HCT116 (cell line): ENCODE measurements around the gene JAK2. TPM values are rescaled to one million over a fixed set of nuclear protein-coding genes. Genes with fewer than 3 reads are reported as not detected.

Experiments used
- ATAC-seq: fragments of 200-7000 bp; cut with Tn5 transposase; 2 replicates; pipeline ENCODE4 v1.9.1; 2020; ENCODE audit warnings: mild to moderate bottlenecking, moderate library complexity
- BruUV-seq: library from RNA; stranded (reverse); fragments of 400-500 nt; replicated peaks from 2 replicates; lab custom pipeline; 2021; lab: Mats Ljungman, UMichigan
- CTCF ChIA-PET: fragments of 300-600 bp; sonication (Branson Sonifier 250); formaldehyde crosslinking; loops from one replicate; lab custom pipeline; 2021; ENCODE audit warnings: antibody characterized with exemption; lab: Charles Lee
- POLR2A ChIA-PET: fragments of 300-600, 350-600 bp; sonication (Branson Sonifier 250); formaldehyde crosslinking; loops from one replicate; lab custom pipeline; 2021; ENCODE audit warnings: antibody characterized with exemption; lab: Charles Lee
- RAD21 ChIA-PET, 2 experiments: fragments of 300-600 bp; sonication (Branson Sonifier 250); formaldehyde crosslinking; loops; one replicate each; lab custom pipeline; 2023; ENCODE audit warnings: low total read pairs in 2 of 2; ENCODE audit not compliant: uncharacterized antibody in 2 of 2, unreplicated experiment in 2 of 2, low non-redundant PET in 1 of 2; lab: Charles Lee
- DNase-seq: peaks from one replicate; pipeline ENCODE4 v3.0.0-alpha.2; 2010; ENCODE audit warnings: low read depth, low spot score
- H2AFZ ChIP-seq: fragments of 200-600 bp; shearing (Covaris generic), sonication (generic); 2 replicates; pipeline ENCODE4 v1.6.1; 2017; ENCODE audit warnings: low read depth, mixed run types, mixed read lengths, antibody characterized with exemption, low read length; ENCODE audit not compliant: poor library complexity, severe bottlenecking
- H3K27ac ChIP-seq: 2 replicates; pipeline ENCODE4 v1.5.1; 2012; ENCODE audit warnings: low read depth, low read length
- H3K27me3 ChIP-seq: fragments of 200-600 bp; sonication (generic); 2 replicates; pipeline ENCODE4 v1.6.1; 2016; ENCODE audit warnings: mixed run types, low read length, mixed read lengths; ENCODE audit not compliant: insufficient read depth
- H3K36me3 ChIP-seq, 2 experiments: fragments of 200-500 bp in 1 of 2; fragments of 200-600 bp in 1 of 2; sonication (Bioruptor generic) in 1 of 2; sonication (generic) in 1 of 2; 2 replicates each; pipeline versions ENCODE4 v1.5.1 to v1.6.1; 2014 to 2016; ENCODE audit warnings: low read length in 2 of 2, inconsistent platforms in 1 of 2, mixed read lengths in 1 of 2, mixed run types in 1 of 2; ENCODE audit not compliant: insufficient read depth in 2 of 2, control insufficient read depth in 1 of 2
- H3K4me1 ChIP-seq, 2 experiments: fragments of 200-600 bp in 1 of 2; sonication (generic) in 1 of 2; 2 replicates each; pipeline versions ENCODE4 v1.5.1 to v1.6.1; 2012 to 2017; ENCODE audit warnings: low read length in 2 of 2, inconsistent platforms in 1 of 2, mild to moderate bottlenecking in 1 of 2, mixed read lengths in 1 of 2, mixed run types in 1 of 2, moderate library complexity in 1 of 2; ENCODE audit not compliant: insufficient read depth in 2 of 2, control insufficient read depth in 1 of 2
- H3K4me2 ChIP-seq: fragments of 200-600 bp; sonication (generic); 2 replicates; pipeline ENCODE4 v1.6.1; 2017; ENCODE audit warnings: mixed run types, low read length, mixed read lengths
- H3K4me3 ChIP-seq, 2 experiments: fragments of 200-600 bp in 1 of 2; sonication (generic) in 1 of 2; replicated peaks in 1 of 2; 2 replicates each; pipeline ENCODE4 v1.5.1; 2011 to 2016; ENCODE audit warnings: low read length in 2 of 2, control low read depth in 1 of 2, low read depth in 1 of 2, mild to moderate bottlenecking in 1 of 2, mixed read lengths in 1 of 2, mixed run types in 1 of 2
- H3K79me2 ChIP-seq: fragments of 200-600 bp; sonication (generic); 2 replicates; pipeline ENCODE4 v1.6.1; 2017; ENCODE audit warnings: mild to moderate bottlenecking, mixed run types, low read length, moderate library complexity, mixed read lengths; ENCODE audit not compliant: insufficient read depth
- H3K9ac ChIP-seq: fragments of 200-600 bp; sonication (generic); 2 replicates; pipeline ENCODE4 v1.6.1; 2016; ENCODE audit warnings: low read length, mixed read lengths
- H3K9me2 ChIP-seq: fragments of 200-600 bp; sonication (generic), shearing (Covaris generic); 2 replicates; pipeline ENCODE4 v1.6.1; 2017; ENCODE audit warnings: mixed run types, mild to moderate bottlenecking, moderate library complexity; ENCODE audit not compliant: insufficient read depth
- H3K9me3 ChIP-seq, 2 experiments: fragments of 200-500 bp in 1 of 2; fragments of 200-600 bp in 1 of 2; sonication (Bioruptor generic) in 1 of 2; sonication (generic) in 1 of 2; 2 replicates each; pipeline ENCODE4 v1.6.1; 2014 to 2017; ENCODE audit warnings: low read length in 2 of 2, mixed read lengths in 2 of 2, inconsistent platforms in 1 of 2, low read depth in 1 of 2, mild to moderate bottlenecking in 1 of 2, mixed run types in 1 of 2, moderate library complexity in 1 of 2; ENCODE audit not compliant: control insufficient read depth in 1 of 2, insufficient read depth in 1 of 2
- H4K20me1 ChIP-seq: fragments of 200-600 bp; sonication (generic), shearing (Covaris generic); 2 replicates; pipeline ENCODE4 v1.6.1; 2017; ENCODE audit warnings: mixed run types, mild to moderate bottlenecking, moderate library complexity; ENCODE audit not compliant: insufficient read depth
- ATF3 ChIP-seq: IDR thresholded peaks from 2 replicates; pipeline ENCODE4 v1.6.1; 2012
- CTCF ChIP-seq, 3 experiments: fragments of 200-600 bp in 1 of 3; sonication (generic) in 1 of 3; IDR thresholded peaks in 2 of 3; conservative IDR thresholded peaks in 1 of 3; 2 replicates each; pipeline ENCODE4 v1.5.1; 2012 to 2017; ENCODE audit warnings: low read depth in 2 of 3, low read length in 2 of 3, antibody characterized with exemption in 1 of 3, borderline replicate concordance in 1 of 3, control low read depth in 1 of 3, mild to moderate bottlenecking in 1 of 3, mixed read lengths in 1 of 3, mixed run types in 1 of 3, moderate library complexity in 1 of 3; ENCODE audit not compliant: insufficient read depth in 1 of 3
- EZH2phosphoT487 ChIP-seq: fragments of 200-600 bp; IDR thresholded peaks from 2 replicates; pipeline ENCODE4 v1.6.1; 2018; ENCODE audit warnings: antibody characterized with exemption, borderline replicate concordance
- FOSL1 ChIP-seq: IDR thresholded peaks from 2 replicates; pipeline ENCODE4 v1.6.1; 2012; ENCODE audit warnings: low read depth
- JUND ChIP-seq: IDR thresholded peaks from 2 replicates; pipeline ENCODE4 v1.6.1; 2012
- intact Hi-C: fragments of 100-400 bp; cut with micrococcal nuclease; formaldehyde crosslinking; loops from 2 replicates; pipeline ENCODE4 v1.10.0; 2022
- total RNA-seq: library from RNA; stranded (reverse); gene quantifications from one replicate; pipeline ENCODE4 v1.2.1, GENCODE V29; 2021; ENCODE audit not compliant: unreplicated experiment
- TF ChIP-seq, protein P1 (sequence below): IDR thresholded peaks from 2 replicates; pipeline ENCODE4 v1.6.1; 2012
- TF ChIP-seq, protein P2 (sequence below): IDR thresholded peaks from 2 replicates; pipeline ENCODE4 v1.6.1; 2012; ENCODE audit warnings: low read depth

JAK2 gene
- total RNA-seq, 1 experiment from 2014 or later, result 4.6 TPM

GRCh38 chr9:5140151-5140550 lies 155.1 kb downstream of the JAK2 start:
- no peak for ATAC-seq
- Histone ChIP-seq H3K27me3 (no peaks in the 10 kb centered on the region), H3K4me2 (no peak overlapping the region), H3K27ac (no peak overlapping the region), H3K4me3 (no peak overlapping the region), H3K4me1 (no peaks in the 10 kb centered on the region), H3K9ac (no peak overlapping the region), H3K9me2 (no peaks in the 10 kb centered on the region), H3K36me3 (no peaks in the 10 kb centered on the region), H4K20me1 (no peaks in the 10 kb centered on the region), H3K79me2 (no peaks in the 10 kb centered on the region), H2AFZ (no peak overlapping the region), H3K9me3 (no peaks in the 10 kb centered on the region)
- ChIA-PET POLR2A (no interaction called here), CTCF (no interaction called here), RAD21 (no interaction called here)
- TF ChIP-seq JUND (no peak), ATF3 (no peak), EZH2phosphoT487 (no peak), CTCF (IDR thresholded peaks at IDR 0.05 in 2 of 3, conservative IDR thresholded peaks at IDR 0.05 in 1 of 3; ENCODE audit: borderline replicate concordance in 1 of 3, insufficient read depth in 1 of 3, low read depth in 2 of 3, low read length in 2 of 3) (no peak), FOSL1 (no peak)
- TF ChIP-seq, protein P1, sequence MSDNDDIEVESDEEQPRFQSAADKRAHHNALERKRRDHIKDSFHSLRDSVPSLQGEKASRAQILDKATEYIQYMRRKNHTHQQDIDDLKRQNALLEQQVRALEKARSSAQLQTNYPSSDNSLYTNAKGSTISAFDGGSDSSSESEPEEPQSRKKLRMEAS, result no peak
- TF ChIP-seq, protein P2, sequence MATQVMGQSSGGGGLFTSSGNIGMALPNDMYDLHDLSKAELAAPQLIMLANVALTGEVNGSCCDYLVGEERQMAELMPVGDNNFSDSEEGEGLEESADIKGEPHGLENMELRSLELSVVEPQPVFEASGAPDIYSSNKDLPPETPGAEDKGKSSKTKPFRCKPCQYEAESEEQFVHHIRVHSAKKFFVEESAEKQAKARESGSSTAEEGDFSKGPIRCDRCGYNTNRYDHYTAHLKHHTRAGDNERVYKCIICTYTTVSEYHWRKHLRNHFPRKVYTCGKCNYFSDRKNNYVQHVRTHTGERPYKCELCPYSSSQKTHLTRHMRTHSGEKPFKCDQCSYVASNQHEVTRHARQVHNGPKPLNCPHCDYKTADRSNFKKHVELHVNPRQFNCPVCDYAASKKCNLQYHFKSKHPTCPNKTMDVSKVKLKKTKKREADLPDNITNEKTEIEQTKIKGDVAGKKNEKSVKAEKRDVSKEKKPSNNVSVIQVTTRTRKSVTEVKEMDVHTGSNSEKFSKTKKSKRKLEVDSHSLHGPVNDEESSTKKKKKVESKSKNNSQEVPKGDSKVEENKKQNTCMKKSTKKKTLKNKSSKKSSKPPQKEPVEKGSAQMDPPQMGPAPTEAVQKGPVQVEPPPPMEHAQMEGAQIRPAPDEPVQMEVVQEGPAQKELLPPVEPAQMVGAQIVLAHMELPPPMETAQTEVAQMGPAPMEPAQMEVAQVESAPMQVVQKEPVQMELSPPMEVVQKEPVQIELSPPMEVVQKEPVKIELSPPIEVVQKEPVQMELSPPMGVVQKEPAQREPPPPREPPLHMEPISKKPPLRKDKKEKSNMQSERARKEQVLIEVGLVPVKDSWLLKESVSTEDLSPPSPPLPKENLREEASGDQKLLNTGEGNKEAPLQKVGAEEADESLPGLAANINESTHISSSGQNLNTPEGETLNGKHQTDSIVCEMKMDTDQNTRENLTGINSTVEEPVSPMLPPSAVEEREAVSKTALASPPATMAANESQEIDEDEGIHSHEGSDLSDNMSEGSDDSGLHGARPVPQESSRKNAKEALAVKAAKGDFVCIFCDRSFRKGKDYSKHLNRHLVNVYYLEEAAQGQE, result no peak
- no TSS peak for BruUV-seq
- DNase-seq, result no peak
- intact Hi-C loops, result no loop called here
